Activated CD4-positive, CD25-positive, alpha-beta regulatory T cell treated with anti-CD3 and anti-CD28 coated beads, Interleukin-2, amount 50 U/mL, for 24 hours (primary cell): ENCODE results near the gene SLC6A9.

Source experiments
- ATAC-seq, 2 donors: fragments of 150-1000 bp; cut with Tn5 transposase; one replicate each; pipeline ENCODE4 v1.10.0; 2021; ENCODE audit warnings: mild to moderate bottlenecking in 1 of 2, moderate library complexity in 1 of 2

The SLC6A9 gene

DNA sequence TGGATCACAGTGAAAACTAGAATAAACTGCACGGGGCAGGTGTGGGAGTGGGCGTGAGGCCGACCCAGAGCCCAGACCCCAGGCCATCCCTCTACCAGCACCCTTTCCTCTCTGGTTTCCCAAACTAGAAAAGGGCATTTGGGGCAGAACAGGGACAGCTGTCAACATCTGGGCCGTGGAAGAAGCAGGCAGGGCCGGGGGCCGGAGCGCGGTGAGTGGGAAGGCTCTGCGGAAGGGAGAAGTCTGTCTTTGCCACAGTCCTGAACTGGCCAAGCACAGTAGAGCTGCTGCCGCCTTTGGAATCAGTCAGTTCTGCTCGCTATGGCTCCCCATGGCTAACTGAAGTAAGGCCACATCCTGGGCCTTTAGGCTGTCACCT, 33.3 kb downstream of the SLC6A9 start:
- ATAC-seq: no peak

DNA sequence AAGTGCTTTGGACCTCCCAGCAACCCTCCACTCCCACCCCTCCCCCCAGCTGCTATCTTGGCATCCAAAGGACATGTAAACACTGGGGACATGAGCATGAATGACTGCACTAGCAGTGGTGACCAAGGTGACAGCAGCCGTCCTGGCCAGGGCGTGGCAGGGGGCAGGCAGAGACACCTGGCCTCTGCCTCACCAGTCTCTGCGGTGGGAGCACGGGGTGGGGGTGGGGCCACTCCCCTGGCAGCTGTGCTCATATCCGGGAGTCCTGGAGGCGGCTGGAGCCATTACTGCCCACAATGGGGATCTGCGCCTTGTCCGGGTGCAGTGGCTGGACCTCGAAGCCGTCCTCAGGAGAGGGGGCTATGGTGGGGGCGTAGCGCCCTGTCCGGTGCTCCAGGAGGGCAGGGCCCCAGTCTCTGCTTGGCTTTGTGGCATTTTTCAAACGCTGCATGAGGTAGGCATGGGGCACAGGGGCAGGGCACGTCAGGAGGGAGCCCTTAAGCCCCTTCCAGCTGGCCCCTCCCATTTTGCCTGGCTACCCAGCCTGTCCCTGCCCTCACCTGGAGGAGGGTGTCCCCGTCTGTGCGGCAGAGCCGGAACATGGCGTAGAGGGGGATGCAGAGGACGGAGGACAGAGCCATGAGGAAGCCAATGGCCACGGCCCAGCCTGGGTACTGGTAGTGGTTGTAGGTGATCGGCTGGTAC, 33.8 kb downstream of the SLC6A9 start:
- no peak for ATAC-seq

DNA sequence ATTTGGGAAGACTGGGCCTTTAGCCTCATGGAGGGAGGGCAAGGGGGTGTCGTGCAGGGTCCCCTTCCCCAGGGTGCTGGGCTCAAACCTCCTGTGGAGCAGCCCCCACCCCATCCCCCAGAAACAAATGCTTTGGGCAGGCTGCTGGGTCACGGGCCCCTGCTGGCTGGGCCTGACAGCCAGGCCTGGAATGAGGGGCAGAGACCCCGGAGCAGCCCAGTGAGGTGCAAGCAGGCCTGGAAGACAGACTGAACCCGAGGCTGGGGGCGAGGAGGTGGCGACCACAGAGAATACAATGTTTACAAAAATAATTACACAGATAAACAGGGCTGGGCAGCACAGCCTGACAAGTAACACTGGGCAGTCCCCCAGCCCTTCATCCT, 34.5 kb downstream of the SLC6A9 start:
- no peak for ATAC-seq

GRCh38 chr1:43995984-43996732, 35.1 kb downstream of the SLC6A9 start:
- ATAC-seq: no peak

DNA sequence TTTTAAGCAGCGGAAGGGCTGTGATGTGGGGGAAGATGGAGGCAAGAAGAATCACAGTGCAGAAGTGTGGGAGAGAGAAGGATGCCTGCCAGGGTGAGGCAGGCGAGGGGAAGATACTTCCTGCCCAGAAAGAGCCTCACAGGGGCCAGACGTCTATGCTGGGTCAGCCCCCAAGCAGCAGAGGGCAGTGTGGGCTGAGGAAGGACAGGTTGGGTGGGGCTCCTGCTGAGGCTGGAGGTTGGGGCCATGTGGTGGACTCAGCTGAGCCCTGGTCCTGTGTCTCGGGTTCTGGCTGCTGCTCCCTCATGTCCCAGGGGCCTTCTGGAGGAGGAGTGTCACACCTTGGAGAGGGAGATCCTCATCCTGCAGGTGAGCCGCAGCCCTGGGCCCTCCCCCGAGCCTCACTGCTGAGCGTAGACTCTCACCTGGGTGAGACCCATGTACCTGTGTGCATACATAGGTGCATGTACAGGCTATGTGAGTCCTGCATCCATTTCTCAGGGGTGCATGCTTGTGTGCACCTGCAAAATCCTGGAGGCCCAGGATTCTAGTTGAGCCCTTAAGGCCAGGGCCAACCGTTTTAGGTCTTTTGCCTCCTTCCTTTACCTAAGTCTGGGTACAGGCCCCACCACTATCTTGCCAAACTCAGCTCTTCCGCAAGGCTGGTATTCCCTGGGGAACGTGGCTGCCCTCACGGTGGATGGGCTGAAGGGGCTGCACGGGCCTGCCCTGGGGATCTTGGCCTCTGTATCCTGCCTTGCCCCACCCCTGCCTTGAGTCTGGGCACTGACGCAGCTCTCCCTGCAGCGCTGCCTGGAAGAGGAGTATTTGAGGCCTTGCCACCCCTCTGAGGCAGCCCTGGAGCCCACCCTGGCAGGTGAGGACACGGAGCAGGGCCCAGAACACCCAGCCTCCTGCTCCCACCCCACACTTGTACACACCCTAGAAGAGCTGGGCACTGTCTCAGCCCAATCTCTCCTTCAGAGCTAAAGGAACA, 36.2 kb downstream of the SLC6A9 start:
- no peak for ATAC-seq

DNA sequence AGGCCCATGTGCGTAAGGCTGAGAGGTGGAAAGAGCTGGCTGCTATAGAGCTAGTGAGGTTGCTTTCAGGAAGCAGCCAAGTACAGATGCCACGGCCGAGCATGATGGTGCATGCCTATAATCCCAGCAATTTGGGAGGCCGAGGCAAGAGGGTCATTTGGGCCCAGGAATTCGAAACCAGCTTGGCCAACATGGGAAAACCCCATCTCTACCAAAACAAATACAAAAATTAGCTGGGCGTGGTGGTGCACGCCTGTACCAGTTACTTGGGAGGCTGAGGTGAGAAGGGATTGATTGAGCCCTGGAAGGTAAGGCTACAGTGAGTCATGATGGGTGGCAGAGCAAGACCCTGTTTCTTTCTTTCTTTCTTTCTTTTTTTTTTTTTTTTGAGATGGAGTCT, 37.2 kb downstream of the SLC6A9 start:
- ATAC-seq: no peak

DNA sequence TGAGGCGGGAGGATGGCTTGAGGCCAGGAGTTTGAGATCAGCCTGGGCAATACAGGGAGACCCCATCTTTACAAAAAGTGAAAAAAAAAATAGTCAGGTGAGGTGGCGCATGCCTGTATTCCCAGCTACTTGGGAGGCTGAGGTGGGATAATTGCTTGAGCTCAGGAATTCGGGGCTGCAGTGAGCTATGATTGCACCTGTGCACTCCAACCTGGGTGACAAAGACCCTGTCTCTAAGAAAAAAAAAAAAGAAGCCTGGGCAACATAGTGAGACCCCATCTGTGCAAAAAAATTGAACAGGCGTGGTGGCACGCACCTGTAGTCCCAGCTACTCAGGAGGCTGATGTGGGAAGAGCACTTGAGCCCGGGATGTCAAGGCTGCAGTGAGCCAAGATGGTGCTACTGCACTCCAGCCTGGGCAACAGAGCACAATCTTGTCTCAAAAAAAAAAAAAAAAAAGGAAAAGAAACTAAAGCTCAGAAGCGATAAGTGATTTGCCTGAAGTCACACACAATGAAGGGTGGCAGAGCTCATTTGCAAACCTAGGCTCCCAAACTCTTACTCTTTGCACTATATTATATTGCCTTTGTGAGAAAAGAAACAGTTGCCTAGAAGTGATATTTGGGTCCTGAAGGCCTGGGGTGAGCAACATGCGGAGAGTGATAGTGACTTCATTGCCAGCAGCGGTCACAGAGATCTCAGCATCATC, 37.9 kb downstream of the SLC6A9 start:
- no peak for ATAC-seq

GRCh38 chr1:43992232-43992995, 38.8 kb downstream of the SLC6A9 start:
- no peak for ATAC-seq

DNA sequence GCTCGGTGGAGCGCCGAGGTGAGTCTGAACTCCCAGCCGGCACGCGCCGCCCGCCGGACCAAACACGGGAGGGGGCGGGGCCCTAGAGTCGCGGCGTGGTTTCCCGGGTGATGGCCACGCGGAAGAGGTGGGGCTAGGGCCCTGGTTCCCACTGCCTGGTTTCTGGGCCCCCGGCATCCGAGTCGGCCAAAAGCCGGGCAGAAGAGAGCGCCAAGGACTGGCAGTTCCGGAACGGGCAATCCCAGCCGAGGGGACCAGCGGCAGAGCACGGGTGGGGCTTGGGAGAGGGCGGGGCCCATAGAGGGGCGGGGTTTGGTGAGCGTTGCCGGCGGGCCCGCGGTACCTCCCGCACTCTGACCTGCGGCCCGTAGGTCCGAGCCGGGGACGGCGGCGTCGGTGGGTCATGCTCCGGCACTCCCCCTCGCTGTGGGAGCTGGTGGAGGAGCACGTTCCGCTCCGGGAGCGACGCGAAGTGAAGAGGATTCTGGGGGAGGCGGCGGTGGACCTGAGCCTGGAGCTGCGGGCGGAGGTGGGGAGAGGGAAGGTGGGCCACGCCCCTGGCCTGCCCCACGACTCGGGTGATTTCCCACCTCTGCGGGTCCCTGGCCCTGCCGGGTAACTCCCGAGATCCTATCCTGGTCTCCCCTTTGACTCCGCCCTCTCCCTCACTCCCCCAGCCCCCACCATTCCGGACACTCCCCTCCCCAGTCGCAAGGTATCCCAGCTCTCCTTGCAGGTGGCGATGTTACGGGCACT, 39.6 kb downstream of the SLC6A9 start, which contains the start of gene CCDC24:
Gene CCDC24 (plus strand): TSS at position 124 of the 756 bp plus-strand sequence. CDS start 280 bp downstream, at position 404.
- peak; percentile 77 to 82 for ATAC-seq

GRCh38 chr1:43991200-43991475, 40.1 kb downstream of the SLC6A9 start:
- ATAC-seq: no peak

DNA sequence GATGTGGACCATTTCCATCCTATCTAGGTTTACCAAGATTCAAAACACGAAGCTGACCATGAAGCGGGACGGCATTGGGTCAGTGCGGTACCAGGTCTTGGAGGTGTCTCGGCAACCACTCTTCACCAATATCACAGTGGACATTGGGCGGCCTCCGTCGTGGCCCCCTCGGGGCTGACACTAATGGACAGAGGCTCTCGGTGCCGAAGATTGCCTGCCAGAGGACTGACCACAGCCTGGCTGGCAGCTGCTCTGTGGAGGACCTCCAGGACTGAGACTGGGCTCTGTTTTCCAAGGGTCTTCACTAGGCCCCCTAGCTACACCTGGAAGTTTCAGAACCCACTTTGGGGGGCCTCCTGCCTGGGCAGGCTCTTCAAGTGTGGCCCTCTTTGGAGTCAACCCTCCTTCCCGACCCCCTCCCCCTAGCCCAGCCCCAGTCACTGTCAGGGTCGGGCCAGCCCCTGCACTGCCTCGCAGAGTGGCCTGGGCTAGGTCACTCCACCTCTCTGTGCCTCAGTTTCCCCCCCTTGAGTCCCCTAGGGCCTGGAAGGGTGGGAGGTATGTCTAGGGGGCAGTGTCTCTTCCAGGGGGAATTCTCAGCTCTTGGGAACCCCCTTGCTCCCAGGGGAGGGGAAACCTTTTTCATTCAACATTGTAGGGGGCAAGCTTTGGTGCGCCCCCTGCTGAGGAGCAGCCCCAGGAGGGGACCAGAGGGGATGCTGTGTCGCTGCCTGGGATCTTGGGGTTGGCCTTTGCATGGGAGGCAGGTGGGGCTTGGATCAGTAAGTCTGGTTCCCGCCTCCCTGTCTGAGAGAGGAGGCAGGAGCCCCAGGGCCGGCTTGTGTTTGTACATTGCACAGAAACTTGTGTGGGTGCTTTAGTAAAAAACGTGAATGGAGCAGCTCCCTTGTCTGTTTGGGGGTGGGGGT, 40.7 kb downstream of the SLC6A9 start:
- no peak for ATAC-seq

- ATAC-seq: no peak
Observed at GRCh38 chr1:43987159-43987902, 43.9 kb downstream of the SLC6A9 start.

GRCh38 chr1:43986712-43987111, 44.5 kb downstream of the SLC6A9 start:
- ATAC-seq: no peak

DNA sequence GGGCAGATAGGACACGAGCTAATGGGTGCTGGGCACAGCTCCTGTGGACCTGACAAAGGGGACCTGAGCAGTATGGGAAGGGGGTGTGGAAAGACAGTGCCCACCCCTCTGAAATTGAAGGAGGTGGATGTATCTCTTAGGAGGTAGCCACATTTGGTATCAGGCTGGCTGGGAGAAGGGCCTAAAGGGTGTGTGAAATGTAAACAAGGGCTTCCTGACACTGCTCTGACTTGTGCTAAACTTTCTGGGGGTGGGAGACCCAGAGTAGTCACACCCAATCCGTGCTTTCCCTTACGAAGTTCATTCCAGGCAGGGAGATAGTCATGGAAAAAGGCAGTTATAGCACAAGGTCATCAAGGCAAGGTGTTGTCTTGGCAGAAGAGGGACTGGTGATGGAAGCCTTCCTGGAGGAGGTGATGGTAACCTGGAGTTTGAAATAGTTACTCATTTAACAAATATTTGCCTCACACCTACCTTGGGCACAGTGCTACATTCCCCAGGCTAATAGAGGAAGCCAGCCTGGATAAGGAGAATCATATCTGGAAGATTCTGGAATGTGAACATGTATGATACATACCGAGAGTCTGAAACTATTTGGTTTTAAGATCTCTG, 45.2 kb downstream of the SLC6A9 start:
- ATAC-seq: no peak

GRCh38 chr1:43984855-43985254, 46.4 kb downstream of the SLC6A9 start:
- ATAC-seq: no peak

GRCh38 chr1:43983253-43983899, 47.9 kb downstream of the SLC6A9 start:
- no peak for ATAC-seq

GRCh38 chr1:43982808-43983207, 48.5 kb downstream of the SLC6A9 start:
- ATAC-seq: no peak

GRCh38 chr1:43982241-43982640, 49.0 kb downstream of the SLC6A9 start:
- no peak for ATAC-seq
